Muscle of leg (tissue), 11 donors: ENCODE measurements around the gene PRODH. TPM values are rescaled to one million over a fixed set of nuclear protein-coding genes. Genes with fewer than 3 reads are reported as not detected.
"Not testable (repeated sequence)": the region's sequence is repeated elsewhere in the genome, so short reads cannot be mapped to it uniquely, and the experiment has no call there.

Source experiments
- DNase-seq: peaks from one replicate; pipeline ENCODE4 v3.0.0; 2013
- H3K27ac ChIP-seq: one replicate; pipeline ENCODE4 v1.5.1; 2013; ENCODE audit warnings: mild to moderate bottlenecking, low read length, control low read depth
- H3K27me3 ChIP-seq: one replicate; pipeline ENCODE4 v1.6.1; 2013; ENCODE audit warnings: low read length; ENCODE audit not compliant: control insufficient read depth, insufficient read depth
- H3K36me3 ChIP-seq: one replicate; pipeline ENCODE4 v1.6.1; 2013; ENCODE audit warnings: low read length; ENCODE audit not compliant: control insufficient read depth, insufficient read depth
- H3K4me1 ChIP-seq: one replicate; pipeline ENCODE4 v1.6.1; 2013; ENCODE audit warnings: low read length; ENCODE audit not compliant: control insufficient read depth, insufficient read depth
- H3K4me3 ChIP-seq: one replicate; pipeline ENCODE4 v1.5.1; 2013; ENCODE audit warnings: low read length, control low read depth
- H3K9me3 ChIP-seq: replicated peaks from 2 replicates; pipeline ENCODE4 v1.6.1; 2013; ENCODE audit warnings: low read depth, low read length; ENCODE audit not compliant: control insufficient read depth
- WGBS: methylation state at CpG from one replicate; pipeline ENCODE4 v1.1.5; 2013; ENCODE audit warnings: missing lambda C conversion rate; ENCODE audit not compliant: insufficient coverage; 5-methylcytosine and 5-hydroxymethylcytosine counted together
- polyA plus RNA-seq, 8 donors: library from polyadenylated mRNA; unstranded; fragments of 120-200 nt; gene quantifications; one replicate each; pipeline versions ENCODE4 v1.2.1 to v1.2.3, GENCODE V29; 2013; ENCODE audit warnings: inconsistent platforms in 1 of 8, low replicate concordance in 1 of 8; ENCODE audit not compliant: insufficient read length in 8 of 8, insufficient read depth in 1 of 8
- total RNA-seq: library from RNA; stranded (reverse); fragments of 120-200 nt; gene quantifications from one replicate; pipeline ENCODE4 v1.2.4, GENCODE V29; 2013

Gene PRODH
- total and polyA plus RNA-seq, 9 donors, result 2.7 to 18.7 (median 7.1) TPM

DNA sequence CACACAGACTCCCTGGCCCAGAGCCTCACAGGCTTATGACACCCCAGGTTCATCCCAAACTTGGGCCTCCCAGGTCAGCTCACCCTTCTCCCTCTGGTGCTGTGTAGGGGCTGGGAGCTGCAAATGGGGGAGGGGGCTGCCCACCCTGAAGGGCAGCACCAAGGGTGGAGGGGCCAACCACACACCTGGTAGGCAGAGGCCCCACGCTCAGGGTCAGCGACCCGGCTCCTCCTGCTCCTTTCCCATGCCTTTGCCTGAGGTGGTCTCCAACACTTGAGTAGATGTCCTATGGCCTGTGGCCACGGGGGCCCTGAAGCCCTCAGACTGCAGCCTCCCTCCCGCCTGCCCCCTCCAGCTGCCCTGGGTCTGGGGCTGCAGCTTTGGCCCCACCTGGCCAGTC, 26.5 kb downstream of the PRODH start:
- DNase-seq, result no peak
- no CpG with 5 or more reads among the region's 5 CpGs for WGBS

DNA sequence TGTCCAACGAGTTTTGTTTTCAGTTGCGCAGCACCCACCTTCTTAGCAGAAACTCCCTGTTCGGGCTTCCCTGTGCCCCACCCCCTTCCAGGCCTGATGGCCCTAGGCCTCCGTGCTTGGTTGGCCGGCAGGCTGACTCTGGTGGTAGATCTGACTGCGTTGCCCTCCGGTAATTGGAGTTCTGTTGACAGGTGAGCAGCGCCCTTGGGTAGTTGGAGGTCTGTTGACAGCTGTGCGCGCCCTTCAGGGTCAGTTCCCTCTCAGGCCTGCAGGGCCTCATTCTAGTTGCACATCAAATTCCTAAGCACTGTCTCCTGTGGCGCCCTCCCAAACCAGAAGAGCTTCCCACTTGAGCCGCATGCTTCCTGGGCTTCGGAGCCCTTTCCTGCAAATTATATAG, 29.2 kb downstream of the PRODH start:
- no peak for DNase-seq
- no peaks in the 10 kb centered on the region for H3K9me3 ChIP-seq
- no peak overlapping the region for H3K4me3 ChIP-seq
- WGBS, result no CpG with 5 or more reads among the region's 13 CpGs
- no peak overlapping the region for H3K27ac ChIP-seq
- H3K27me3 ChIP-seq, result no peaks in the 10 kb centered on the region
- no peaks in the 10 kb centered on the region for H3K4me1 ChIP-seq
- H3K36me3 ChIP-seq, result no peaks in the 10 kb centered on the region

More for the DNA sequence above, 26.5 kb downstream of the PRODH start:
- Histone ChIP-seq H3K4me1 (no peaks in the 10 kb centered on the region), H3K27ac (no peak overlapping the region), H3K27me3 (no peaks in the 10 kb centered on the region), H3K4me3 (no peak overlapping the region), H3K36me3 (no peaks in the 10 kb centered on the region), H3K9me3 (no peaks in the 10 kb centered on the region)

DNA sequence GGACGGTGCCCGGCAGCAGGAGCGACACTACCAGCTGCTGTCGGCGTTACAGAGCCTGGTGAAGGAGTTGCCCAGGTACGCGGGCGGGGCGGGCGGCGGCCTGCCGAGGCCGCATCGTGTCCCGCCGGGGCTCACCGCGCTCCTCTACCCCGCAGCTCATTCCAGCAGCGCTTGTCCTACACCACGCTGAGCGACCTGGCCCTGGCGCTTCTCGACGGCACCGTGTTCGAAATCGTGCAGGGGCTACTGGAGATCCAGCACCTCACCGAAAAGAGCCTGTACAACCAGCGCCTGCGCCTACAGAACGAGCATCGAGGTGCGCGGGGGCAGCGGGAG, 29.7 kb downstream of the PRODH start:
- H3K36me3 ChIP-seq, H3K4me3 ChIP-seq, H3K27me3 ChIP-seq, H3K4me1 ChIP-seq, DNase-seq, H3K9me3 ChIP-seq, H3K27ac ChIP-seq: not testable (repeated sequence)
- no CpG with 5 or more reads among the region's 36 CpGs for WGBS

DNA sequence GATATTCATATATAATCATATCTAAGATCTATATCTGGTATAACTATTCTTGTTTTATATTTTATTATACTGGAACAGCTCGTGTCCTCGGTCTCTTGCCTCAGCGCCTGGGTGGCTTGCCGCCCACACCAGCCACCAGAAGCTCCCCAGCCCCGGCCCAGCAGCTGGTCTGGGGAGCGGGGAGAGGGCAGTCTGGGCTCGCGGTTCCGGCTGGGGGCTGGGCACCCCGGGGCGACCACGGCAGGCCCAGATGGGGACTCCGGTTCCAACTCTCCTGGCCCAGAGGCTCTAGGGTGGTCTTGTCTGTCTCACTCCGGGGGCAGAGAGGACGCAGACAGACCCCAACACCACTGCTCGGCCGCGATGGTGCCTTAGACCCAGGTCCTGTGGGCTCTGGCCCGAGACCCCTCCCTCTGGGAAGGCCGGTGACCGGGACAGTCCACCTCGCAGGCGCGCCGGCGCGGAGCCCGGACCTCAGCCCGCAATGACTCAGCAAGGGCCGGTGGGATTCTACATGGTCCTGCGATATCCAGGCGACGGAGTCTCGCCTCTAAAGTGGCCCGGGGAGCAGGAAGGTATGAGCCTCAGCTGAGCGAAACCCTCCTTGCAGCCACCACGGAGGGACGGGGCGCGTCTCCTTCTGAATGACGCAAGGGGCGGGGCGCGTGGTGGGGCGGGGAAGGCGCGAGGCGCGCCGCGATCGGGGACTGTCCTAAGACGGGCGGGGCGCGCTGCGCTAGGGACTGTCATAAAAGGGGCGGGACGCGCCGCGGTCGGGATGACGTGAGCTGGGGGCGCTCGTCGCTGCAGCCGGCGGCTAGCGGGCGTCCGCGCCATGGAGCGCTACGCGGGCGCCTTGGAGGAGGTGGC, 30.3 kb downstream of the PRODH start, which contains the start of gene DGCR6:
Gene DGCR6 (plus strand): TSS at position 781 of the 870 bp plus-strand sequence. CDS start 55 bp downstream, at position 836.
- H3K4me3 ChIP-seq, result no peak within 1 kb of the TSS
- no peak within 1 kb of the TSS for H3K27ac ChIP-seq
- no peak for DNase-seq
- no peaks in the 10 kb centered on the region for H3K9me3 ChIP-seq
- no peaks in the 10 kb centered on the region for H3K4me1 ChIP-seq
- no CpG with 5 or more reads among the region's 77 CpGs for WGBS
- no peaks in the 10 kb centered on the region for H3K27me3 ChIP-seq
- H3K36me3 ChIP-seq, result no peaks in the 10 kb centered on the region

DNA sequence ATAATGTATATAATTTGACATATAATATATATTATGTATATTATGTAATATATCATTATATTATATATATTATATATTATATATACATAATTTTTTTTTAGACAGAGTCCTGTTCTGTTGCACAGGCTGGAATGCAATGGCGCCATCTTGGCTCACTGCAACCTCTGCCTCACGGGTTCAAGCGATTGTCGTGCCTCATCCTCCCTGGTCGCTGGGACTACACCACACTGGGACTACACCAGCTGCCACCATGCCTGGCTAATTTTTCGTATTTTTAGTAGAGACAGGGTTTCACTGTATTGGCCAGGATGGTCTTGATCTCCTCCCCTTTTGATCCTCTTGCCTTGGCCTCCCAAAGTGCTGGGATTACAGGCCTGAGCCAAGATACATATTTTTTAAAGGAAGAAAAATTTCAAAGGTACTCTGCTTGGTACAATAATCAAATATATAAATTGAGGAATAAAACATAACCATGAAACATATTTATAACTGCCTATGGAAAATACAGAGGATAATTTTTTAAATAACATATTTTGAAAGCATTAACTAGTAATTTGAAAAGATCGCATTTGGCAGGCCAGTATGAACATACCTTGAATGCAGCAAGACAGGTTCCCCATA, 39.9 kb downstream of the PRODH start:
- H3K27me3 ChIP-seq, H3K4me3 ChIP-seq, H3K36me3 ChIP-seq, H3K9me3 ChIP-seq, H3K4me1 ChIP-seq, H3K27ac ChIP-seq, DNase-seq: not testable (repeated sequence)
- WGBS, result no CpG with 5 or more reads among the region's 7 CpGs

DNA sequence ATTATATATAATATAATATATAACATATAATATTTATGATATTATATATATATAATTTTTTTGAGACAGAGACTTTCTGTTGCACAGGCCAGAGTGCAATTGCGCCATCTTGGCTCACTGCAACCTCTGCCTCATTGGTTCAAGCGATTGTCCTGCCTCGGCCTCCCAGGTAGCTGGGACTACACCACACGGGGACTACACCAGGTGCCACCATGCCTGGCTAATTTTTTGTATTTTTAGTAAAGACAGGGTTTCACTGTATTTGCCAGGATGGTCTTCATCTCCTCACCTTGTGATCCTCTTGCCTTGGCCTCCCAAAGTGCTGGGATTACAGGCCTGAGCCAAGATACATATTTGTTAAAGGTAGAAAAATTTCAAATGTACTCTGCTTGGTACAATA, 42.3 kb downstream of the PRODH start:
- not testable (repeated sequence) for H3K27ac ChIP-seq, H3K27me3 ChIP-seq, DNase-seq, H3K4me3 ChIP-seq, H3K4me1 ChIP-seq, H3K9me3 ChIP-seq, H3K36me3 ChIP-seq
- no CpG with 5 or more reads among the region's 4 CpGs for WGBS

DNA sequence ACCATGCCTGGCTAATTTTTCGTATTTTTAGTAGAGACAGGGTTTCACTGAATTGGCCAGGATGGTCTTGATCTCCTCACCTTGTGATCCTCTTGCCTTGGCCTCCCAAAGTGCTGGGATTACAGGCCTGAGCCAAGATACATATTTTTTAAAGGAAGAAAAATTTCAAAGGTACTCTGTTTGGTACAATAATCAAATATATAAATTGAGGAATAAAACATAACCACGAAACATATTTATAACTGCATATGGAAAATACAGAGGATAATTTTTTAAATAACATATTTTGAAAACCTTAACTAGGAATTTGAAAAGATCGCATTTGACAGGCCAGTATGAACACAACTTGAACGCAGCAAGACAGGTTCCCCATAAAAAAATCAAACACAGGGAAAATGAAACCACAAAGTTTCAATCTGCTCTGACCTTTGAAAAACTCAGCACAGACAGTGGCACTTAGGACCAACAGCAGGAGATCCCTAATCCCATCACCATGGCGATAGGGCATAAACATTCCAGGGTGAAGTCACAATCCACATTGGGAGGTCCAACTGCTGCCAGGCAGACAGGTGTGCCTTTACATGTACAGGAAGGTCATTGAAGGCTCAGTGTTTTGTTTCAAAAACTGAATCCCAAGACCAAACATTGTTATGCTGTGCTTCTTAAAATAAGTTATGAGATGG, 45.4 kb downstream of the PRODH start:
- H3K4me1 ChIP-seq, H3K36me3 ChIP-seq, H3K27ac ChIP-seq, DNase-seq, H3K4me3 ChIP-seq, H3K9me3 ChIP-seq, H3K27me3 ChIP-seq: not testable (repeated sequence)
- no CpG with 5 or more reads among the region's 5 CpGs for WGBS

DNA sequence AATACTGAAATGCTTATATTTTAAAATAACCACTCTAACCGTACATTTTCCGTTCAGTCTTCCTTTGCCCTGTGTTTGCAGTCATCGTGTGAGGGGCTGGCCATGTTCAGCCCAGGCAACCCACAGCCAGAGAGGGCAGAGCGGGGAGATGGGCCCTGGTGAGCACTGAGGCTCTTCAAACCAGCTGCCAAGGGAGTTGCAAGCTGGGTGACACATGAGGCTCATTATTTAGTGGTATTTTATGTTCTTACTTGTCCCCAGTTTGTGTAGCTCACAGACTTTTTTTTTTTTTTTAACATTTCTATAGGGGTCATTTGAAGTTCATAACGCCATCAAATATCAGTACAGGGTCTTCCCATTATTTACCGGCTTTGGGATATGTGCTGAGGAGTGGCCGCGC, 48.0 kb downstream of the PRODH start:
- no peak for DNase-seq
- WGBS, result no CpG with 5 or more reads among the region's 8 CpGs
- H3K9me3 ChIP-seq, result no peaks in the 10 kb centered on the region
- H3K4me1 ChIP-seq, result no peaks in the 10 kb centered on the region
- no peak overlapping the region for H3K27ac ChIP-seq
- H3K27me3 ChIP-seq, result no peaks in the 10 kb centered on the region
- H3K4me3 ChIP-seq, result no peak overlapping the region
- no peaks in the 10 kb centered on the region for H3K36me3 ChIP-seq

DNA sequence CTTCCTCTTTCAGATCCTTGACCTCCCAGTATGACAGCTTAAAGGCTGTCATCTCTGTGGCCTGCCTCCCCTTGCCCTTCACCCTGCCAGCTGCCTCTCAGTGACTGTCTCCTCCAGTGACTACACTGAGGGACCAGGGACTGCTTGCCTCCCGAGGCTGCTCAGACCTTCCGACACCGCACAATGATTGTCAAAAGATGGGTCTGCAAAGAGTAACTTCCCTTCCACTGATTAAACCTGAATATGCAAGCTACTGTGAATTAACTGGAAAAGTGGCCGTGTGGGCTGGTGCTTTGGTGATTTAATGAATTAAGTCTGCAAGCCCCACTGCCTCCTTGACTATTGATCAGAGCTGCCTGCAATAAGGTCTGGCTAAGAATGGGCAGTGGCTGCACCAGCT, 51.6 kb downstream of the PRODH start:
- WGBS, result no CpG with 5 or more reads among the region's 4 CpGs
- not testable (repeated sequence) for DNase-seq, H3K9me3 ChIP-seq, H3K27me3 ChIP-seq, H3K4me1 ChIP-seq, H3K27ac ChIP-seq, H3K36me3 ChIP-seq, H3K4me3 ChIP-seq

DNA sequence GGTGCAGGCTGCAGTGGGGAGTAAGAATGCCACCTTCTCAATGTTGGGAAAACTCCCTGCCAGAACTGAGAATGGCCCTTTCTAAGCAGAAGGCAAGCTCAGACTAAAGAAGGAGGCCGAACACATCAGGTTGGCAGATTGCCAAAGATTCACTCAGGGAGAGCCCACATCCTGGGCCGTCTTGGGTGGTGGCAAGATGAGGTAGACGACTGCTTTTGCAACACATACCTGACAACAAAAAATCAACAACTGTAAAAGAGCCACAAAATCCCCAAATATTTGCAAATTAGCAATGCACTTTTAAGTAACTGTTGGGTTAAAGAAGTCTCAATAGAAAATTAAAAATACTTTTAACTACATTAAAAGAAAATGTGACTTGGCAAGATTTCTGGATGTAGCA, 54.8 kb downstream of the PRODH start:
- H3K9me3 ChIP-seq, H3K4me3 ChIP-seq, H3K27me3 ChIP-seq, H3K4me1 ChIP-seq, H3K27ac ChIP-seq, H3K36me3 ChIP-seq, DNase-seq: not testable (repeated sequence)
- no CpG with 5 or more reads among the region's 3 CpGs for WGBS
